Fibroblast of the aortic adventitia (primary cell): ENCODE data around the gene LRMDA. TPM values are rescaled to one million over a fixed set of nuclear protein-coding genes. Genes with fewer than 3 reads are reported as not detected.

Experiments
- DNase-seq: peaks from one replicate; pipeline ENCODE4 v3.0.0-alpha.2; 2010; ENCODE audit warnings: low read depth
- H3K4me3 ChIP-seq: 2 replicates; pipeline ENCODE4 v1.5.1; 2011; ENCODE audit warnings: low read depth, mild to moderate bottlenecking, control low read depth, low read length, moderate library complexity
- CTCF ChIP-seq: IDR thresholded peaks from 2 replicates; pipeline ENCODE4 v1.5.1; 2011; ENCODE audit warnings: mild to moderate bottlenecking, low read length, control low read depth, inconsistent platforms; ENCODE audit not compliant: insufficient read depth
- total RNA-seq: library from RNA; depleted of rRNA; stranded (reverse); fragments of >200 nt; gene quantifications from 2 replicates; pipeline ENCODE4 v1.2.3, GENCODE V29; 2012; ENCODE audit warnings: low replicate concordance

LRMDA gene
- total RNA-seq, 1 donor: 6.3 TPM

- DNase-seq: peak; percentile 90
Measured at GRCh38 chr10:76444034-76444800, 1012.8 kb downstream of the LRMDA start.

GRCh38 chr10:76447578-76447977, 1016.2 kb downstream of the LRMDA start:
- no peak overlapping the region for H3K4me3 ChIP-seq
- TF ChIP-seq CTCF: no peak
- DNase-seq: no peak

More at GRCh38 chr10:76444034-76444800, 1012.8 kb downstream of the LRMDA start:
- no peak for TF ChIP-seq CTCF
- no peak overlapping the region for H3K4me3 ChIP-seq

GRCh38 chr10:76451911-76452310, 1020.5 kb downstream of the LRMDA start:
- no peak overlapping the region for H3K4me3 ChIP-seq
- no peak for DNase-seq
- TF ChIP-seq CTCF: no peak

GRCh38 chr10:76453332-76453731, 1021.9 kb downstream of the LRMDA start:
- TF ChIP-seq CTCF: no peak
- no peak for DNase-seq
- H3K4me3 ChIP-seq: no peak overlapping the region

GRCh38 chr10:76453997-76454396, 1022.6 kb downstream of the LRMDA start:
- no peak overlapping the region for H3K4me3 ChIP-seq
- TF ChIP-seq CTCF: no peak
- no peak for DNase-seq

GRCh38 chr10:76454506-76455140, 1023.2 kb downstream of the LRMDA start:
- TF ChIP-seq CTCF: no peak
- no peak for DNase-seq
- H3K4me3 ChIP-seq: no peak overlapping the region
